Hepatocyte (in vitro differentiated cells): ENCODE results near the gene KRTDAP. TPM values are rescaled to one million over a fixed set of nuclear protein-coding genes. Genes with fewer than 3 reads are reported as not detected.

Experiments
- DNase-seq: peaks from one replicate; pipeline ENCODE4 v3.0.0-alpha.2; 2016; ENCODE audit warnings: low spot score
- H2AFZ ChIP-seq: fragments of 200-600 bp; sonication (generic); 2 replicates; pipeline ENCODE4 v1.6.0; 2016; ENCODE audit warnings: antibody characterized with exemption, mild to moderate bottlenecking
- H3K27ac ChIP-seq: fragments of 200-600 bp; sonication (generic); 2 replicates; pipeline ENCODE4 v1.5.1; 2016; ENCODE audit warnings: mild to moderate bottlenecking
- H3K27me3 ChIP-seq: fragments of 200-600 bp; sonication (generic); 2 replicates; pipeline ENCODE4 v1.6.1; 2016
- H3K36me3 ChIP-seq: fragments of 200-600 bp; sonication (generic); replicated peaks from 2 replicates; pipeline ENCODE4 v1.5.1; 2016; ENCODE audit warnings: low read depth; ENCODE audit not compliant: insufficient read depth
- H3K4me1 ChIP-seq: fragments of 200-600 bp; sonication (generic); 2 replicates; pipeline ENCODE4 v1.5.1; 2016; ENCODE audit warnings: mild to moderate bottlenecking, moderate library complexity; ENCODE audit not compliant: insufficient read depth
- H3K4me2 ChIP-seq: fragments of 200-600 bp; sonication (generic); 2 replicates; pipeline ENCODE4 v1.6.0; 2016
- H3K4me3 ChIP-seq: fragments of 200-600 bp; sonication (generic); 2 replicates; pipeline ENCODE4 v1.5.1; 2016; ENCODE audit warnings: mild to moderate bottlenecking
- H3K79me2 ChIP-seq: fragments of 200-600 bp; sonication (generic); 2 replicates; pipeline ENCODE4 v1.6.0; 2017; ENCODE audit warnings: mild to moderate bottlenecking
- H3K9me2 ChIP-seq: fragments of 200-600 bp; sonication (generic); replicated peaks from 2 replicates; pipeline ENCODE4 v1.6.0; 2017; ENCODE audit warnings: mild to moderate bottlenecking; ENCODE audit not compliant: insufficient read depth
- H3K9me3 ChIP-seq: fragments of 200-600 bp; sonication (generic); 2 replicates; pipeline ENCODE4 v1.5.1; 2016; ENCODE audit warnings: low read depth, mild to moderate bottlenecking
- H4K20me1 ChIP-seq: fragments of 200-600 bp; sonication (generic); 2 replicates; pipeline ENCODE4 v1.6.0; 2016; ENCODE audit warnings: mild to moderate bottlenecking; ENCODE audit not compliant: insufficient read depth, poor library complexity, severe bottlenecking
- EZH2 ChIP-seq: fragments of 200-600 bp; sonication (generic); IDR thresholded peaks from 2 replicates; pipeline ENCODE4 v1.6.1; 2016; ENCODE audit warnings: antibody characterized with exemption, mild to moderate bottlenecking, borderline replicate concordance
- EZH2phosphoT487 ChIP-seq: fragments of 200-600 bp; sonication (generic); IDR thresholded peaks from one replicate; pipeline ENCODE4 v1.6.1; 2018; ENCODE audit warnings: antibody characterized with exemption, mild to moderate bottlenecking, low read depth, moderate library complexity; ENCODE audit not compliant: unreplicated experiment, severe bottlenecking
- WGBS: methylation state at CpG from one replicate; pipeline ENCODE4 v1.1.6; 2016; ENCODE audit warnings: low lambda C conversion rate; ENCODE audit errors: missing lambda C conversion rate; 5-methylcytosine and 5-hydroxymethylcytosine counted together
- polyA plus RNA-seq: library from polyadenylated mRNA; unstranded; fragments of >200 nt; fragmentation: Nextera tagmentation; extraction: Ambion mirVana; gene quantifications from 2 replicates; pipeline ENCODE4 v1.2.1, GENCODE V29; 2016
- total RNA-seq: library from RNA; depleted of rRNA; stranded (reverse); fragments of >200 nt; gene quantifications from 2 replicates; pipeline ENCODE4 v1.2.3, GENCODE V29; 2014
- TF ChIP-seq, protein P1 (sequence below): fragments of 200-600 bp; sonication (generic); IDR thresholded peaks from 2 replicates; pipeline ENCODE4 v1.5.1; 2016; ENCODE audit warnings: antibody characterized with exemption, mild to moderate bottlenecking; ENCODE audit not compliant: poor library complexity

KRTDAP gene
- total and polyA plus RNA-seq, 2 experiments from 2014 or later, result 0.97 to 1.6 TPM

- no peaks in the 10 kb centered on the region for H3K9me2 ChIP-seq
- 90% methylated on average over 3 of the region's 3 CpGs for WGBS
Measured at GRCh38 chr19:35516310-35516709, 26.0 kb upstream of the KRTDAP start.

GRCh38 chr19:35514282-35514809 is 24.1 kb upstream of the KRTDAP start:
- no peaks in the 10 kb centered on the region for H3K36me3 ChIP-seq
- no peak overlapping the region for H2AFZ ChIP-seq
- no peak overlapping the region for H3K27ac ChIP-seq
- peak overlapping the region; percentile 50 for H3K4me2 ChIP-seq
- TF ChIP-seq, protein P1, sequence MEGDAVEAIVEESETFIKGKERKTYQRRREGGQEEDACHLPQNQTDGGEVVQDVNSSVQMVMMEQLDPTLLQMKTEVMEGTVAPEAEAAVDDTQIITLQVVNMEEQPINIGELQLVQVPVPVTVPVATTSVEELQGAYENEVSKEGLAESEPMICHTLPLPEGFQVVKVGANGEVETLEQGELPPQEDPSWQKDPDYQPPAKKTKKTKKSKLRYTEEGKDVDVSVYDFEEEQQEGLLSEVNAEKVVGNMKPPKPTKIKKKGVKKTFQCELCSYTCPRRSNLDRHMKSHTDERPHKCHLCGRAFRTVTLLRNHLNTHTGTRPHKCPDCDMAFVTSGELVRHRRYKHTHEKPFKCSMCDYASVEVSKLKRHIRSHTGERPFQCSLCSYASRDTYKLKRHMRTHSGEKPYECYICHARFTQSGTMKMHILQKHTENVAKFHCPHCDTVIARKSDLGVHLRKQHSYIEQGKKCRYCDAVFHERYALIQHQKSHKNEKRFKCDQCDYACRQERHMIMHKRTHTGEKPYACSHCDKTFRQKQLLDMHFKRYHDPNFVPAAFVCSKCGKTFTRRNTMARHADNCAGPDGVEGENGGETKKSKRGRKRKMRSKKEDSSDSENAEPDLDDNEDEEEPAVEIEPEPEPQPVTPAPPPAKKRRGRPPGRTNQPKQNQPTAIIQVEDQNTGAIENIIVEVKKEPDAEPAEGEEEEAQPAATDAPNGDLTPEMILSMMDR, result peak; percentile 0
- TF ChIP-seq EZH2phosphoT487, result no peak
- TF ChIP-seq EZH2, result no peak
- no peaks in the 10 kb centered on the region for H3K9me3 ChIP-seq
- WGBS, result 30% methylated on average over 20 of the region's 20 CpGs
- H3K9me2 ChIP-seq, result no peaks in the 10 kb centered on the region
- H3K27me3 ChIP-seq, result no peaks in the 10 kb centered on the region
- H3K4me1 ChIP-seq, result peaks cover 3% of the 10 kb centered on the region
- H3K79me2 ChIP-seq, result no peaks in the 10 kb centered on the region
- H4K20me1 ChIP-seq, result no peaks in the 10 kb centered on the region
- DNase-seq, result peak; percentile 39
- H3K4me3 ChIP-seq, result no peak overlapping the region

More at GRCh38 chr19:35516310-35516709, 26.0 kb upstream of the KRTDAP start:
- H3K27ac ChIP-seq, result no peak overlapping the region
- no peaks in the 10 kb centered on the region for H3K4me1 ChIP-seq
- H4K20me1 ChIP-seq, result no peaks in the 10 kb centered on the region
- H3K27me3 ChIP-seq, result no peaks in the 10 kb centered on the region
- no peak overlapping the region for H3K4me2 ChIP-seq
- no peak overlapping the region for H2AFZ ChIP-seq
- H3K4me3 ChIP-seq, result no peak overlapping the region
- H3K79me2 ChIP-seq, result no peaks in the 10 kb centered on the region
- no peaks in the 10 kb centered on the region for H3K36me3 ChIP-seq
- no peak for DNase-seq
- H3K9me3 ChIP-seq, result no peaks in the 10 kb centered on the region
- no peak for TF ChIP-seq EZH2
- no peak for TF ChIP-seq EZH2phosphoT487
- TF ChIP-seq, protein P1, result no peak

GRCh38 chr19:35513628-35514281 is 23.5 kb upstream of the KRTDAP start, which contains the start of gene DMKN:
Gene DMKN (minus strand): TSS chr19:35513649. CDS start chr19:35513475, 174 bp downstream.
- Histone ChIP-seq H3K4me2 (peak within 1 kb of the TSS; percentile 50), H3K4me3 (no peak within 1 kb of the TSS), H3K27me3 (no peaks in the 10 kb centered on the region), H3K79me2 (no peaks in the 10 kb centered on the region), H3K27ac (no peak within 1 kb of the TSS), H3K36me3 (no peaks in the 10 kb centered on the region), H3K9me3 (no peaks in the 10 kb centered on the region), H3K9me2 (no peaks in the 10 kb centered on the region), H2AFZ (no peak within 1 kb of the TSS), H4K20me1 (no peaks in the 10 kb centered on the region), H3K4me1 (peaks cover 3% of the 10 kb centered on the region)
- DNase-seq, result peak; percentile 56
- 26% methylated on average over 15 of the region's 15 CpGs for WGBS
- TF ChIP-seq, protein P1, result peak; percentile 20
- TF ChIP-seq EZH2 (no peak), EZH2phosphoT487 (no peak)
